Measurements from ENCODE around the gene ASPA. TPM values are rescaled to one million over a fixed set of nuclear protein-coding genes. Genes with fewer than 3 reads are reported as not detected.

The ASPA gene
- not detected in 5 replicates for total RNA-seq (2022; extraction: Qiagen RNA extraction)

GRCh38 chr17:3475812-3476610 lies at the start of gene ASPA:
TSS of gene ASPA (plus strand) at chr17:3475997. CDS start at chr17:3476160, 163 bp downstream.

GRCh38 chr17:3433741-3434140 lies 42.1 kb upstream of the ASPA start, which contains the start of gene OR1E2:
TSS of gene OR1E2 (minus strand) at chr17:3433841. CDS start at chr17:3433841, 0 bp downstream.

DNA sequence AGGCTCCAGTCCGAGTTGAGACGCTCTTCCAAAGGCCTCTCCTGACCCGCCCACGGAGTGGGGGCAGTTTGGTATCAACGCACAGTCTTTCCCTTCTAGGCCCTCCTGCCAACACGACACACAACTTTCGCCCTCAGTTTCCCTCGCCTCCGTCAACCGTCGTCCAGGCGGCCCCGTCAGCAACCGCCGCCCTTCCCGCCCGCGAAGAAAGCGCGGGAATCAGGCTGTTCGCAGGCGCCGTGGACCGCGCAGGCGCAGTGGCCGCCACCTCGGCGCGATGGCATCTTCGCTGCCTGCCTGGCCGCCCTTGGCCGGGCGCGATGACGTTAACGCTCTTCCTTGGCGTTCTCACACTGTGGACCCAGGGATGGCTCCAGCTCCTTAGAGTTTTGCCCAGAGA lies 4.2 kb upstream of the ASPA start, which contains the start of gene SPATA22:
SPATA22 (minus strand) TSS at position 221 of the 400 bp plus-strand sequence. CDS start 2,494 bp downstream, outside the sequence.

Other genes starting within 250 kb of the ASPA start
- gene OR3A1, start 177.6 kb upstream of the ASPA start, total RNA-seq (2022; extraction: Qiagen RNA extraction), result not detected in 5 replicates
- gene OR3A2, start 89.7 kb upstream of the ASPA start, total RNA-seq (2022; extraction: Qiagen RNA extraction), result not detected in 5 replicates
- not detected in 5 replicates for gene OR1E1, start 77.6 kb upstream of the ASPA start, total RNA-seq (2022; extraction: Qiagen RNA extraction)
- not detected in 5 replicates for gene OR3A3, start 64.6 kb upstream of the ASPA start, total RNA-seq (2022; extraction: Qiagen RNA extraction)
- not detected in 5 replicates for gene OR1E2, start 42.2 kb upstream of the ASPA start, total RNA-seq (2022; extraction: Qiagen RNA extraction)
- gene SPATA22, start 4.2 kb upstream of the ASPA start, total RNA-seq (2022; extraction: Qiagen RNA extraction), result not detected in 5 replicates
- 0.24 to 0.46 TPM (median 0.37 TPM) in 5 replicates for gene TRPV3, start 81.8 kb downstream of the ASPA start, total RNA-seq (2022; extraction: Qiagen RNA extraction)
- gene TRPV1, start 133.4 kb downstream of the ASPA start, total RNA-seq (2022; extraction: Qiagen RNA extraction), result 3.3 to 4.8 TPM (median 4.6 TPM) in 5 replicates
- gene SHPK, start 160.3 kb downstream of the ASPA start, total RNA-seq (2022; extraction: Qiagen RNA extraction), result 12.3 to 17.5 TPM (median 16.2 TPM) in 5 replicates
- 13.6 to 18.1 TPM (median 15.1 TPM) in 5 replicates for gene CTNS, start 160.8 kb downstream of the ASPA start, total RNA-seq (2022; extraction: Qiagen RNA extraction)
- 267 to 347 TPM (median 336 TPM) in 5 replicates for gene TAX1BP3, start 192.6 kb downstream of the ASPA start, total RNA-seq (2022; extraction: Qiagen RNA extraction)
- 122 to 168 TPM (median 162 TPM) in 5 replicates for gene EMC6, start 192.8 kb downstream of the ASPA start, total RNA-seq (2022; extraction: Qiagen RNA extraction)
- 18.7 to 25.5 TPM (median 24.7 TPM) in 5 replicates for gene P2RX5, start 220.2 kb downstream of the ASPA start, total RNA-seq (2022; extraction: Qiagen RNA extraction)
- 11.9 to 15.3 TPM (median 12.7 TPM) in 5 replicates for gene HASPIN, start 247.9 kb downstream of the ASPA start, total RNA-seq (2022; extraction: Qiagen RNA extraction)

All from A549 treated with CORT108297 at 1 μM for 4 hours (cell line).